PC-9 (cell line): Measurements from ENCODE around the gene CNNM2.
"Not testable (repeated sequence)": the region's sequence is repeated elsewhere in the genome, so short reads cannot be mapped to it uniquely, and the experiment has no call there.

Source experiments
- EZH2 ChIP-seq: fragments of 200-600 bp; sonication (generic); IDR thresholded peaks from 2 replicates; pipeline ENCODE4 v1.8.0; 2017; ENCODE audit warnings: antibody characterized with exemption, low read depth
- TF ChIP-seq, protein P1 (sequence below): fragments of 200-600 bp; sonication (generic); conservative IDR thresholded peaks from 2 replicates; pipeline ENCODE4 v1.6.1; 2017; ENCODE audit warnings: mixed run types, antibody characterized with exemption, mild to moderate bottlenecking, moderate library complexity

DNA sequence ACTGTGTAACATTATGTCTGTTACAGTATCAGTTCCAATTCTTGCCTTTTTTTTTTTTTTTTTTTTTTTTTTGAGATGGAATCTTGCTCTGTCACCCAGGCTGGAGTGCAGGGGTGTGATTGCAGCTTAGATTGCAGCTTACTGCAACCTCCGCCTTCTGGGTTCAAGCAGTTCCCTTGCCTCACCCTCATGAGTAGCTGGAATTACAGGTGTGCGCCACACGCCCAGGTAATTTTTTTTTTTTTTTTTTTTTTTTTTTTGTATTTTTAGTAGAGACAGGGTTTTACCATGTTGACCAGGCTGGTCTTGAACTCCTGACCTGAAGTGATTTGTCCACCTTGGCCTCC lies 58.3 kb downstream of the CNNM2 start:
- TF ChIP-seq, protein P1, sequence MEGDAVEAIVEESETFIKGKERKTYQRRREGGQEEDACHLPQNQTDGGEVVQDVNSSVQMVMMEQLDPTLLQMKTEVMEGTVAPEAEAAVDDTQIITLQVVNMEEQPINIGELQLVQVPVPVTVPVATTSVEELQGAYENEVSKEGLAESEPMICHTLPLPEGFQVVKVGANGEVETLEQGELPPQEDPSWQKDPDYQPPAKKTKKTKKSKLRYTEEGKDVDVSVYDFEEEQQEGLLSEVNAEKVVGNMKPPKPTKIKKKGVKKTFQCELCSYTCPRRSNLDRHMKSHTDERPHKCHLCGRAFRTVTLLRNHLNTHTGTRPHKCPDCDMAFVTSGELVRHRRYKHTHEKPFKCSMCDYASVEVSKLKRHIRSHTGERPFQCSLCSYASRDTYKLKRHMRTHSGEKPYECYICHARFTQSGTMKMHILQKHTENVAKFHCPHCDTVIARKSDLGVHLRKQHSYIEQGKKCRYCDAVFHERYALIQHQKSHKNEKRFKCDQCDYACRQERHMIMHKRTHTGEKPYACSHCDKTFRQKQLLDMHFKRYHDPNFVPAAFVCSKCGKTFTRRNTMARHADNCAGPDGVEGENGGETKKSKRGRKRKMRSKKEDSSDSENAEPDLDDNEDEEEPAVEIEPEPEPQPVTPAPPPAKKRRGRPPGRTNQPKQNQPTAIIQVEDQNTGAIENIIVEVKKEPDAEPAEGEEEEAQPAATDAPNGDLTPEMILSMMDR, result not testable (repeated sequence)
- not testable (repeated sequence) for TF ChIP-seq EZH2
